Activated CD4-positive, alpha-beta memory T cell treated with anti-CD3 and anti-CD28 coated beads for 36 hours (primary cell): Measurements from ENCODE around the gene FAIM2. TPM values are rescaled to one million over a fixed set of nuclear protein-coding genes. Genes with fewer than 3 reads are reported as not detected.
A peak's percentile ranks its signal among the peaks of the same experiment; 100 is the strongest.
"Not testable (repeated sequence)": the region's sequence is repeated elsewhere in the genome, so short reads cannot be mapped to it uniquely, and the experiment has no call there.

Experiments
- CTCF ChIA-PET: fragments of 350-600 bp; sonication (Branson Sonifier 250); formaldehyde crosslinking; loops from one replicate; lab custom pipeline; 2021; ENCODE audit warnings: antibody characterized with exemption, inconsistent platforms; lab: Charles Lee
- POLR2A ChIA-PET: fragments of 350-600 bp; sonication (Branson Sonifier 250); formaldehyde crosslinking; loops from one replicate; lab custom pipeline; 2021; ENCODE audit warnings: antibody characterized with exemption; lab: Charles Lee
- DNase-seq: peaks from one replicate; pipeline ENCODE4 v3.0.0-alpha.2; 2020
- H3K27ac Mint-ChIP-seq: one replicate; pipeline ENCODE4 v1.8.0; 2021; ENCODE audit warnings: mixed read lengths
- H3K27me3 Mint-ChIP-seq: one replicate; pipeline ENCODE4 v1.8.0; 2021; ENCODE audit warnings: mixed read lengths
- H3K36me3 Mint-ChIP-seq: one replicate; pipeline ENCODE4 v1.8.0; 2021; ENCODE audit warnings: mixed read lengths
- H3K4me1 Mint-ChIP-seq: one replicate; pipeline ENCODE4 v1.8.0; 2021; ENCODE audit warnings: low read depth, mixed read lengths
- H3K4me3 Mint-ChIP-seq: one replicate; pipeline ENCODE4 v1.8.0; 2021; ENCODE audit warnings: mild to moderate bottlenecking, mixed read lengths
- H3K9me3 Mint-ChIP-seq: one replicate; pipeline ENCODE4 v1.8.0; 2021; ENCODE audit warnings: mixed read lengths
- intact Hi-C: fragments of 100-400 bp; cut with micrococcal nuclease; formaldehyde crosslinking; loops from one replicate; pipeline ENCODE4 v1.15.1; 2023
- total RNA-seq, 2 experiments: library from RNA; stranded (reverse); gene quantifications; one replicate each; pipeline ENCODE4 v1.2.3, GENCODE V29; 2021

The FAIM2 gene
- total RNA-seq, 2 experiments from 2014 or later, result 1.7 to 2.1 TPM

DNA sequence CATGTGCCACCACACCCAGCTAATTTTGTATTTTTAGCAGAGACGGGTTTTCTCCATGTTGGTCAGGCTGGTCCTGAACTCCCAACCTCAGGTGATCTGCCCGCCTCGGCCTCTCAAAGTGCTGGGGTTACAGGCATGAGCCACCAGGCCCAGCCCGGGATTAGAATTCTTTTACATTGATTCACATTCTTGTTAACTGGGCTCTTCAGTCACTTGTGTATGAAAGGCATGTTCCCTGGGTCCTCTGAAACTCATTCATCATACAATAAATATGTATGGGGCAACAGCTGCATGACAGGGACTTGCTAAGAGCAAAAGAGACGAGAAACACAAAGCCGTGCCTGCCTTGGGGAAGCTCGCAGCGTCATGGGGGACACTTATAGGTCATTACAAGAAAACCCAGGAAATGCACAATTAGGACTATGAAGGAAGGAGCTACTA, 31.9 kb downstream of the FAIM2 start:
- H3K4me3 Mint-ChIP-seq, H3K27ac Mint-ChIP-seq, H3K27me3 Mint-ChIP-seq, intact Hi-C loops, H3K36me3 Mint-ChIP-seq, H3K9me3 Mint-ChIP-seq, H3K4me1 Mint-ChIP-seq: not testable (repeated sequence)
- DNase-seq, result peak; percentile 3
- CTCF ChIA-PET, result interaction anchor here (1.0 kb wide), 2 partner anchors 96 to 131 kb away, joined by 3 to 5 read pairs; partner anchors contain the start of gene TMBIM6
- POLR2A ChIA-PET, result interaction anchor here (0.6 kb wide), 1 partner anchor 380 kb away, joined by 3 read pairs; no protein-coding TSS in a partner anchor

DNA sequence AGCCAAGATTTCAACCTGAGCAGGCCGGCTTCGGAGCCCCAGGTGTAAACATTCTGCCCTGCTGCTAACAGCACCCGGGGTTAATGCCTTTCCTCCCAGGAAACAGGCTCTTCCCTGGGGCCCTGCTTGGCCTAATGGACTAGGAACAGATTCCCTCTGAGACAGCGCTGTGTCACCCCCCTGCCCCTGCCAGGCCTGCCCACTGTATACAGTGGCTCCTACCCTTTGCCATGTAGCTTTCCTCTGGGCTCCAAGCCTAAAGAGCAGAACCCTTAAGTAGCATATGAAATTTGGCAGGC, 32.5 kb downstream of the FAIM2 start:
- POLR2A ChIA-PET, result no interaction called here
- Mint-ChIP-seq H3K27me3 (no peaks in the 10 kb centered on the region), H3K36me3 (no peaks in the 10 kb centered on the region), H3K9me3 (no peaks in the 10 kb centered on the region), H3K4me3 (no peak overlapping the region), H3K4me1 (no peaks in the 10 kb centered on the region), H3K27ac (no peak overlapping the region)
- no peak for DNase-seq
- CTCF ChIA-PET, result interaction anchor here (7.3 kb wide), 1 partner anchor 96 kb away, joined by 56 read pairs; no protein-coding TSS in a partner anchor
- intact Hi-C loops, result no loop called here

DNA sequence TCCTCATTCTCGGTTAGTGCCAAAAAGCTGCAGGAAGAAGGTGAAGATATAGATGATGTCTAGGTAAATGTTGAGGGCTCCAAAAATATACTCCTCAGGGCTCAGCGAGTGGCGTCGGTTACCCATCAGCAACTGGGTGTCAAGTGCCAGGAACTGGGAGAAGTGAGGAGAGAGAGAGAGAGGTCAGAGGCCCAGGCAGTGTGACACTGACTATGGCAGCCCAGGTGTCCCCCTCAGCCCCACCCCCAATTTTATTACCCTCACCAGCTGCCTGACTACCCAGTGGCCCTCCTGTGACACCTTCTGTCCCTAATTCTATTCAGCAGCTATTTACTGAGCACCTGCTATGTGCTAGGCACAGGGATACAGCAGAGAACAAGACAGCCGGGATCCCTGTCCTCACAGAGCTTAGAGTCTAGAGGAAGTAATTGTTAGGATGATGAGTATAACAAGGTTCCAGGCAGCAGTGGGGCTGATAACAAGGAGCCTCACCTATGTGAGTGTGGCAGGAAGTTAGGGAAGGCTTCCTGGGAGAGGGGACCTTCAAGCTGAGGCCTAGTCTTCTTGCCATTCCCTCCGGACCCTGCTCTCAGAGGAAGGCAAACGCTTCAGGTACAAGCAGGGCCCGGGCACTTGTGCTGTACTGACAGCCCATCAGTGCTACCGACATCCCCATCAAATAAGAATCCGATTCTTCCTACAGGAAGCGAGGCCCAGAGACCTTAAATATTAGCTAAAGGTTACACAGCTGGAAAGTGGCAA, 33.0 kb downstream of the FAIM2 start:
- no peaks in the 10 kb centered on the region for H3K27me3 Mint-ChIP-seq
- ChIA-PET CTCF (interaction anchor here (0.5 to 7.3 kb wide), 3 partner anchors 75 to 578 kb away, joined by 3 to 56 read pairs (median 4); no protein-coding TSS in a partner anchor), POLR2A (no interaction called here)
- DNase-seq, result peak; percentile 5
- no peak overlapping the region for H3K27ac Mint-ChIP-seq
- no peaks in the 10 kb centered on the region for H3K4me1 Mint-ChIP-seq
- H3K4me3 Mint-ChIP-seq, result no peak overlapping the region
- intact Hi-C loops, result no loop called here
- H3K36me3 Mint-ChIP-seq, result no peaks in the 10 kb centered on the region
- no peaks in the 10 kb centered on the region for H3K9me3 Mint-ChIP-seq

DNA sequence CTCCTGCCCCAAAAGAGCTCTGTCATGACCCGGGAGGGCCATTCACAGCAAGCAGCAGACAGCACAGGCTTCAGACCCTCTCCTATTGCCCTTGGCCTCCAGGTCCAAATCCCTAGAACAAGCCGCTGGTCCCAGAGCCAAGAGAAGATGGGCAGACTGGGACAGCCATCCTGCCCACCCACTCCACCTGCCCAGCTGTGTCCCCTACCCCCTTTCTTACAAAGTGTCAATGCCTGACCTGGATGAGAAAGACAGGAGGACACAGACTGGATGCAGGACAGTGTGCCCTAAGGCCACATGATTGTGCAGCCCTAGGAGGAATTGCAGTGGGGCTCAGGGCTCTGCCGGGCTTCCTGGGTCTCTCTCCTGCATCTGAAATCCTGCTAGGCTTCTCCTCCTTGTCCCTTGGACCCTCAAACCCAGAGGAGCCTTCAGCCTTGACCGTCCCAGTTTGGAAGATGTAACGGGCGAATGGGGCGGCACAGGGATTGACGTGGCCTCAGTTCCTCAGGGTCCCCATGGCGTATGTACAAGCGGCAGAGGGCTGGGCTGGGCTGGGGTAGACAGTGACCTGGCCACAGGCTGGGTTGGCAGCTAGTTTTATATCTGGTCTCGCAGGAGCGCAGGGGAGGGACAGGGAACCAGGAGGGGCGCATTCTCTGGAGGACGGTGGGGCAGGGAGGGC, 33.7 kb downstream of the FAIM2 start:
- no peaks in the 10 kb centered on the region for H3K36me3 Mint-ChIP-seq
- no peaks in the 10 kb centered on the region for H3K27me3 Mint-ChIP-seq
- H3K27ac Mint-ChIP-seq, result no peak overlapping the region
- ChIA-PET CTCF (interaction anchor here (0.5 to 7.3 kb wide), 6 partner anchors 39 to 578 kb away, joined by 3 to 56 read pairs (median 4); no protein-coding TSS in a partner anchor), POLR2A (no interaction called here)
- intact Hi-C loops, result loop anchor here (5.0 kb wide), 1 partner anchor 77 kb away; no protein-coding TSS in a partner anchor
- H3K4me1 Mint-ChIP-seq, result no peaks in the 10 kb centered on the region
- no peaks in the 10 kb centered on the region for H3K9me3 Mint-ChIP-seq
- no peak overlapping the region for H3K4me3 Mint-ChIP-seq
- no peak for DNase-seq

DNA sequence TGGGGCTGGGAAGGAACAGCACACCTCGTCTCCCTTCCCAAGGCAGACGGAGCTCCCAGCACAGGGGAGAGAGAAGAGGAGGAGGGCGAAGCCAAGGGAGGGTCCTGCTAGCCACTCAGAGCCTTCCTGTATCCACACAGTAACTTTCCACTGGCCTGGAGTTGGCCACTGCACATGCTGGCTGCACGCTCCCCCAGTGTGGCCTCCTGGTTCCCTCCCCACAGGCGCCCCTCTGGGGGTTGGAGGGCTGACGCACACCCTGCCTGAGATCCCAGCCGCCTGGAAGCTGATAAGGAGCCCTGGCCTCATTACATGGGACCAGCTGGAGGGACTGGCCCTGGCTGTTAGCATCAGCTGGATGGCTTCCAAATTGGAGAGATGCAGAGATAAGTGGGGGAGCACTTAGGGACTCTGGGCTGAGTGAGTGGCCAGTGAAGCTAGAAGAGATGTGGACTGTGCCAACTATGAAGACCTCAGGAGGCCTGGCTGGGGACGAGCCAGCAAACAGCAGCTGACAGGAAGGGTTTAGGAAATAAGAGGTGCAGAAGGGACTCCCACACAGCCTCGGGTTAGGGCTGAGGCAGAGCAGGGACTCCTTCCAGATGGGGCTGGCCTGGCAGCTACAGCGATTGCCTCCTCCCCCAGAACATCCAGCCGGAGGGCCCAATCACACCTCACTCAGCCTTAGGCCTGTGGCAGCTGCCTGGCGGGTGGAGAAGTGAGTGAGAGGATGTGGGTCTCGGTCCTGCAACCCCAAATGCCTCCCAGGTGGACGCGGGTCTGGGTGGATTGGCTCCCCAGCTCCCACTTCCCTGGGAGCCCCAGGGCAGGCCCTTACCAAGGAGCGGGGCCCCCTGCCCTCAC, 34.5 kb downstream of the FAIM2 start:
- Mint-ChIP-seq H3K4me1 (no peaks in the 10 kb centered on the region), H3K4me3 (no peak overlapping the region), H3K36me3 (no peaks in the 10 kb centered on the region), H3K27ac (no peak overlapping the region), H3K9me3 (no peaks in the 10 kb centered on the region), H3K27me3 (no peaks in the 10 kb centered on the region)
- DNase-seq, result no peak
- ChIA-PET CTCF (interaction anchor here (1.1 to 7.3 kb wide), 5 partner anchors 38 to 204 kb away, joined by 3 to 56 read pairs (median 4); no protein-coding TSS in a partner anchor), POLR2A (no interaction called here)
- intact Hi-C loops, result loop anchor here (5.0 kb wide), 1 partner anchor 78 kb away; no protein-coding TSS in a partner anchor

DNA sequence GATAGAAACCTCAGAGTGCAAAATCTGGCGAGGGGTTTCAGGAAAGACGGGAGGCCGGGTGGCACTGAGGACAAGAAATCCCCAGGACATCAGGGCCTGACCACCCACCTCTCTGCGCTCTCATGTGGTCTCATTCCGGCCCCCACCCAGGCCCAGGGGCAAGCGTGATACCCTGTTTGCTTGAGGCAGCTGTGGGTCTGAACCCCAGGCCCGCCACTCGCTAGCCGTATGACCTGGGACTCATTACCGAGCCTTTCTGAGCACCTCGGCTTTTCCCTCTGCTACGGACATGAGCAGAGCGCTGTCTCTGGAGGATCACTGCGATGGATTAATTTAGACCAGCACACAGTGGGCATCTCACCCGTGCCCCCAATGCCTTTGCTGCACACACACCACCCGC, 35.3 kb downstream of the FAIM2 start:
- intact Hi-C loops, result loop anchor here (5.0 kb wide), 1 partner anchor 79 kb away; no protein-coding TSS in a partner anchor
- CTCF ChIA-PET, result interaction anchor here (0.6 to 7.3 kb wide), 12 partner anchors 25 to 205 kb away, joined by 3 to 56 read pairs (median 4); no protein-coding TSS in a partner anchor
- H3K4me3 Mint-ChIP-seq, result no peak overlapping the region
- H3K4me1 Mint-ChIP-seq, result no peaks in the 10 kb centered on the region
- H3K36me3 Mint-ChIP-seq, result no peaks in the 10 kb centered on the region
- no peak for DNase-seq
- no peaks in the 10 kb centered on the region for H3K9me3 Mint-ChIP-seq
- no peaks in the 10 kb centered on the region for H3K27me3 Mint-ChIP-seq
- no peak overlapping the region for H3K27ac Mint-ChIP-seq
- POLR2A ChIA-PET, result no interaction called here

DNA sequence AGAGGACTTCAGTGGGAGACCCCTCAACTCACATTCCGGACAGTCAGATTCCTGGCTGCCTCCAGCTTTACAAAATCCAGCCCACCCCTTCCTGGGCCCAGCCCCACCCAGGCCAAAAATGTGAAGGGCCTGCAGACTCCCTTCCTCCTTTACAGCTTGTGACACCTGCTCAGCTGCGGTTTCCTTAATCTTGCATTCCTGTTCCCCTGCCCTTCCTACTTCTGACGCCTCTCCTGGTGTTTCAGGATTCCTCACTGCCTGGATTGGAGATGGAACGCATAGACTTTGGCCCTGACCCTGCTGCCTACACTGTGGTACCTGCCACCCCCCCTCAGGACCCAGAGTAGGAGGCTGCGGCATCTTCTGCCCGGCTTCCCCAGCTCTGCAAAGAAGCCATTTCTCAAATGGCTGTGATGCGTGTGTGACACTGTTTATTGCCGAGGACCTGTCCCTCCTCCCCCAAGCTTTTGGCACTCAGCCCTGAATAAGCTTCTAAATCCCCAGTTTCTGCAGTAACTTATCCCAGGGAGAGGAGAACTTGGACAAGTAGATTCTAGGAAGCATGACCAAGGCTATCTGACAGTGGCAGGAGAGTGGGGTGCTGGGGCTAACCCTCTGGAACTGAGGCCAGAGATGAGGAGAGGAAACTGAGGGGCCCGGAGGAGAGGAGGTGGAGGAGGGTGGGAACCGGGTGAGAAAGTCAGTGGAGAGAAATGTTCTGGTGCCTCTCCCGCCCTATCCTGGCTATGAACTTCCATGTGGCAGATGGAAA, 35.9 kb downstream of the FAIM2 start:
- H3K4me3 Mint-ChIP-seq, result no peak overlapping the region
- DNase-seq, result peak; percentile 2
- H3K4me1 Mint-ChIP-seq, result no peaks in the 10 kb centered on the region
- H3K9me3 Mint-ChIP-seq, result no peaks in the 10 kb centered on the region
- ChIA-PET POLR2A (no interaction called here), CTCF (interaction anchor here (0.6 to 7.3 kb wide), 20 partner anchors 9 to 217 kb away, joined by 3 to 56 read pairs (median 4); partner anchors contain the start of genes RACGAP1 and SMARCD1)
- intact Hi-C loops, result loop anchor here (2.0 to 5.0 kb wide), 2 partner anchors 80 to 99 kb away; no protein-coding TSS in a partner anchor
- no peaks in the 10 kb centered on the region for H3K27me3 Mint-ChIP-seq
- no peaks in the 10 kb centered on the region for H3K36me3 Mint-ChIP-seq
- H3K27ac Mint-ChIP-seq, result no peak overlapping the region

DNA sequence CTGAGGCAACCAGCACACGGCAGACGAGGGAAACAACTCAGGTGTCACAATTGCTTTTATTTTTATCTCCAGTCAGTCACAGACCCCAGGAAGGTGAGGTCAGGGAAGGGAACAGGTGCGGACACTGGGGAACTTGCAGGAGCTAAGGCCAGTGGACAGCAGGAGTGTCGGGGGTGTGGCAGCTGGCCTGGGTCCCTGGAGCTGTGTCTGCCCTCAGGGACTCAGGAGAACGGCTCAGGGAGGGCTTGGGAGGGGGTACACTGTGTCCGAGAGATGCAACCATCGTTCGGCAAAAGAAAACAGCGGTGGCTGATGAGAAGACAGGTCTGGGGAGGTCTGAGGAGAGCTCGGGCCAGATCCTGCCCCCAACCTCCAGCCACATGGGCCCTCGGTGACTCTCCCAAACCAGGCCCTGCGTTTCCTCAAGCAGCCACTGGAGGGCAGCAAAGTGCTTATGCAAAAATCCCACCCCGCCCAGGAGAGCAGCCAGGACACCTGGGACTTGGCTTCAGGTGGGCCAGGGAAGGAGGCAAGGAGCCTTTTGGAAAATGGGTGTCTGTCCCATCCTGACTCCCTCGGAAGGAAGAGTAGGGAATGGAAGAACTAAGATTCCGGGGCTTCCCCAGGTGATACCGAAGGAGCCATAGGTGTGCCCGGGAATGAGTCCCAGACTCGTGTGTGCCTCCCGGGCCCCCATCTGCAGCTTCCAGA, 36.7 kb downstream of the FAIM2 start:
- H3K4me3 Mint-ChIP-seq, result no peak overlapping the region
- ChIA-PET POLR2A (no interaction called here), CTCF (interaction anchor here (0.7 to 7.3 kb wide), 37 partner anchors 9 to 218 kb away, joined by 3 to 56 read pairs (median 4); partner anchors contain the start of genes BCDIN3D, RACGAP1, SMARCD1 and TMBIM6)

DNA sequence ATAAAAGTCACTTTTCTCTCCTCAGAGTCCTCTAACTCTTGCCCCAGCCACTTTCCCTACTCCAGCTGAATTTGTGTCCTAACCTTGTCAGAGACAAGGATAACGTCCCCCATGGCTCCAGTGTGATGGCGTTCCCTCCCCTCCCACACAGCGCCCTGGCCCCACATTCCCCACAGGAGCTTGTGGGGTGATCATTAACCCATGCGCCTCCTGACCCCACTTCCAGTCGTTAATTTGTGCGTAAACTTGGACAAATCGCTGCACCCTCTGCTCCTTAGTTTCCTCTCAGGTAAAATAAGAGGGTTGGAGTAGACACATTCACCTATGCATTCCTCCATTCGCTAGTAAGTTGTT, 37.9 kb downstream of the FAIM2 start:
- Mint-ChIP-seq H3K27ac (no peak overlapping the region), H3K27me3 (no peaks in the 10 kb centered on the region), H3K36me3 (no peaks in the 10 kb centered on the region), H3K4me3 (no peak overlapping the region), H3K4me1 (no peaks in the 10 kb centered on the region), H3K9me3 (no peaks in the 10 kb centered on the region)
- CTCF ChIA-PET, result interaction anchor here (0.8 to 7.3 kb wide), 15 partner anchors 9 to 204 kb away, joined by 3 to 56 read pairs (median 6); partner anchors contain the start of gene TMBIM6
- no peak for DNase-seq
- intact Hi-C loops, result loop anchor here (2.0 to 5.0 kb wide), 2 partner anchors 82 to 101 kb away; no protein-coding TSS in a partner anchor
- POLR2A ChIA-PET, result no interaction called here

More for the DNA sequence above, 36.7 kb downstream of the FAIM2 start:
- H3K27ac Mint-ChIP-seq, result no peak overlapping the region
- intact Hi-C loops, result loop anchor here (2.0 to 5.0 kb wide), 2 partner anchors 80 to 100 kb away; no protein-coding TSS in a partner anchor
- H3K27me3 Mint-ChIP-seq, result no peaks in the 10 kb centered on the region
- no peaks in the 10 kb centered on the region for H3K36me3 Mint-ChIP-seq
- peak; percentile 83 for DNase-seq
- H3K9me3 Mint-ChIP-seq, result no peaks in the 10 kb centered on the region
- H3K4me1 Mint-ChIP-seq, result no peaks in the 10 kb centered on the region

DNA sequence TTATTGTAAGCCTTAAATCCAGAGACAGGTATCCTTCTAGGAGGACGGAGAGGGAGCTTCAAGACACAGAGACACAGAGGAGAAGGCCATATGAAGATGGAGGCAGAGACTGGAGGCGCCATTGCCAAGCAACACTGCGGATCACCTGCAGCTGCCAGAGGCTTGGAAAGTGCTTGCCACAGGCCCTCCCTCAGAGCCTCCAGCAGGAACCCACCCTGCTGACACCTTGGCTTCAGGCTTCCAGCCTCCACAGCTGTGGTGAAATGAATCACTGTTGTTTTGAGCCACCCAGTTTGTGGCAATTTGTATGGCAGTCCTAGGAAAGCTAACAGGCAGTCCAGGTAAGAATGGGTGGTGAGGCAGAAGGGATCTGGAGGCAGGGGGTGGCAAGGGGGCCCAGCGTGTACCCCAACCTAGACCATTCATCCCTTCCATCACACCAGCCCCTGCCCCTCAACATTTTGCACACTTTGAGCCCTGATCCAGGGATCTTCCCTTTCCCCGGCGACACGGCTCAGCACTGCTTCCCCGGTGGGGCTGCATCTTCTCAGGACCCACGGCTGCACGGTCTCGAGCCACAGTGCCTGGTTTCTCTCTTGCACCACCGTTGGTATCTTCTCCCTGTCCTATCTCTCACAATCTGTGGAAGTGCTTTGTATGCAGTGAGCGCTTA, 38.5 kb downstream of the FAIM2 start:
- DNase-seq, result no peak
- Mint-ChIP-seq H3K4me3 (no peak overlapping the region), H3K27ac (no peak overlapping the region), H3K9me3 (no peaks in the 10 kb centered on the region), H3K27me3 (no peaks in the 10 kb centered on the region), H3K4me1 (no peaks in the 10 kb centered on the region), H3K36me3 (no peaks in the 10 kb centered on the region)
- CTCF ChIA-PET, result interaction anchor here (0.8 to 7.3 kb wide), 9 partner anchors 9 to 227 kb away, joined by 3 to 56 read pairs (median 3); partner anchors contain the start of gene TMBIM6
- POLR2A ChIA-PET, result no interaction called here
- intact Hi-C loops, result loop anchor here (5.0 kb wide), 1 partner anchor 82 kb away; no protein-coding TSS in a partner anchor
